NT2/D1 (cell line): Measurements from ENCODE around the gene MBTPS1.

Source experiments
- SUZ12 ChIP-seq: IDR thresholded peaks from 2 replicates; pipeline ENCODE4 v1.6.1; 2011; ENCODE audit not compliant: insufficient read length, insufficient read depth; ENCODE audit errors: extremely low read depth
- YY1 ChIP-seq: IDR thresholded peaks from 2 replicates; pipeline ENCODE4 v1.6.1; 2011; ENCODE audit not compliant: insufficient read length, insufficient read depth
- ZNF274 ChIP-seq: IDR thresholded peaks from 2 replicates; pipeline ENCODE4 v1.6.1; 2011; ENCODE audit warnings: mild to moderate bottlenecking, low read depth, low read length

- TF ChIP-seq ZNF274 (no peak), SUZ12 (no peak), YY1 (no peak)
These were observed 23.0 kb upstream of the MBTPS1 start for GRCh38 chr16:84139628-84140258.
